ENCODE data around the gene NKD1.

The NKD1 gene

DNA sequence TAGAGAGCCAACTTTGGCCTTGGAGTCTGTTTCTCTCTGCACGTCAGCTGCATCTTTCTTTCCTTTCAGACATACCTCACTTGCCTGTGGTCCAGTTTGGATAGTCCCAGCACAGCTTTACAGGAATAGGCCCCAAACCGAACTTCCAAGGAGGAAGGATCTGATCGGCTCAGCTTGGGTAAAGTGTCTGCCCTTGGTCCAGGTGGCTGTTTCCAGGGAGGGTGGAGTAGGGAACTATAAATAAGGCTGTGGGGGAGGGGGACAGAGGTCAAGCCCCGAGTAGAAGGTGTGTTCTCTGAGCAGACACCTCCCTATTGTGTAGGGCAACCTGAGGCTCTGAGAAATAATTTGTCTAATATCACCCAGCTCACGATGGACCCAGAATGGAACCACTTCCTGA lies 29.2 kb upstream of the NKD1 start:
- intact Hi-C loops (cut with DNase I): no loop called here
- no peak for DNase-seq

DNA sequence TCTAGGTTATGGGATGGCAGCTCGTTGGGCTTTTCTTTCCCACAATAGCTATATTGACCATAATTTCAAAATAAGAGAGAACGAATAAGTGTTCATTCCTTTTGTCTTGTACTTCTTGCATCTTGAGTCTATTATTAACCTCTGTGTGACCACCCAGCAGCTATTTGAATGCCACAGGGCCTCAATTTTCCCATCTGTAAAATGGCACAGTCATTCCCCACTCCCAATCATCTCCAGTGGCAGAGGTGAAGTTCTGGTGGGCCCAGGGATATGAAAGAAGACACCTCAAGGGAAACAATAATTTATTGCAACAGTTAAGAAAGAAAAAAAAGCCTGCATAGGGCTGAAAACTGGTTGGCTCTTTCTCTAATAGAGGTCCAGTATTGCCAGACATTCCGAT lies 28.6 kb upstream of the NKD1 start:
- intact Hi-C loops (cut with DNase I): no loop called here
- no peak for DNase-seq

DNA sequence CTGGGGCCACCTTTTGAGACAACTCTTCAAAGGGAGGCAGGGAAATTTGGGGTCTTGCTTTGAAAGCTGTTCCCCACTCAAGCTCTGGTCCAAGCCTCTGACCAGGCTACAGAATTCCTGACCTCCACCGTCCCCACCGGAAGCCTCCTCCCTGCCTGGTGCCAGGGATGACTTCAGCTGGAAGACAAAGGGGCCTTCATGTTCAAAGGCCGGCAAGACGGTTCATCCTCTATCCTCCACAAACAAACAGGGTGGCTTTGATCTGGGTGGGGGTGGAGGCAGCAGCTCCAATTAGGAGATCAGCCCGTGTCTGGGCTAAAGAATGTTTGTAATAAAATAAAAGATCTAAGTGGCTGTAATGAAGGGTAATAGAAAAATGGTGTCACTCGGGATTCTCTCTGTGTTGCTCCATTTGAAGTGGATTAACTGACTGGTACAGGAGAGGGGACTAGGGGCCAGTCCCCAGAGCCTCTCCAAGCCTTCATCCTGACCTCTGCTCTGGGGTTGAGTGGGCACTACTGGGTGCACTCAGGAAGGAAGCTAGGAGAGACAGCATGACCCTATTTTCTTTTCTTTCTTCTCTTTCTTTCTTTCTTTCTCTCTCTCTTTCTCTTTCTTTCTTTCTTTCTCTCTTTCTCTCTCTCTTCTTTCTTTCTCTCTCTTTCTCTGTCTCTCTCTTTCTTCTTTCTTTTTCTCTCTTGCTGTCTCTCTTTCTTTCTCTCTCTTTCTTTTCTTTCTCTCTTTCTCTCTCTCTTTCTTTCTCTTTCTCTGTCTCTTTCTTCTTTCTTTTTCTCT lies 27.5 kb upstream of the NKD1 start:
- DNase-seq: peak in 8 of 10 donors; percentile 49 to 95 (median 74)
- intact Hi-C loops (cut with DNase I): no loop called here

DNA sequence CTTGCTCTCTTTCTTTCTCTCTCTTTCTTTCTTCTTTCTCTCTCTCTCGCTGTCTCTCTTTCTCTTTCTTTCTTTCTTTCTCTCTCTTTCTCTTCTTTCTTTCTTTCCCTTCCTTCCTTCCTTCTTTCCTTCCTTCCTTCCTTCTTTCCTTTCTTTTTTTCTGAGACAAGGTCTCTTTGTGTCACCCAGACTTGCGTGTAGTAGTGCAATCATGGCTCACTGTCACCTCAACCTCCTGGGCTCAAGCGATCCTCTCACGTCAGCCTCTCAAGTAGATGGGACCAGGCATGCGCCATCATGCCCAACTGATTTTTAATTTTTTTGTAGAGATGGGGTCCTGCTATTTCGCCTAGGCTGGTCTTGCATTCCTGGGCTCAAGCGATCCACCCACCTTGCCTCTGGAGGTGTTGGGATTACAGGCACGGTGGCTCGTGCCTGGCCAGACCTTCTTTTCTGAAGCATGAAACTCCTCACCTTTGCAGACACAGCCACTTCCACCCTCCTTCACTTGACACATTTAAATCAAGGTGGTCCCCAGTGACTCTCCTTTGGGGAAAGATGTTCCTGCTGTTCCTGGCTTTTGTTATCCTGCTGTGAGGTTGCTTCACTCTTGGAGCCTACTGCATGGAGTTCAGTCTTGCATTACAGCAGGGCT lies 26.8 kb upstream of the NKD1 start:
- DNase-seq: no peak
- intact Hi-C loops (cut with DNase I): no loop called here

DNA sequence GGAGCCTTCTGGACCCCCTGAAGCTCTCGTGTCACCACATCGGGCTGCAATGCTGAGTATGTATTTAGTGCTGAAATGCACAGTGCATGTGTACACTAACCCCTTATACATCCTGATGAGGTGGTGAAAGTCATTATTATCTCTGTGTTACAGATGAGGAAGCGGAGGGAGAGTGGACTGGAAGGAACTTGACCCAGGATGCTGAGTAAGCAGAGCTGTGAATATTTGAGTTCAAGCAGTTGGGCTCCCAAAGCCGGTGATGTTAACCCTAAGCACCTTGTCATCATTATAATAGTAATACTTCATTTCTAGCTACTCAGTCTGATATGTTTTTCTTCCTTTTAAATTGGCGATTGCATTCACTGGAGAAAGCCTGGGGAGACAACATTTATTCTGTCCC lies 25.9 kb upstream of the NKD1 start:
- no peak for DNase-seq
- intact Hi-C loops (cut with DNase I): no loop called here

DNA sequence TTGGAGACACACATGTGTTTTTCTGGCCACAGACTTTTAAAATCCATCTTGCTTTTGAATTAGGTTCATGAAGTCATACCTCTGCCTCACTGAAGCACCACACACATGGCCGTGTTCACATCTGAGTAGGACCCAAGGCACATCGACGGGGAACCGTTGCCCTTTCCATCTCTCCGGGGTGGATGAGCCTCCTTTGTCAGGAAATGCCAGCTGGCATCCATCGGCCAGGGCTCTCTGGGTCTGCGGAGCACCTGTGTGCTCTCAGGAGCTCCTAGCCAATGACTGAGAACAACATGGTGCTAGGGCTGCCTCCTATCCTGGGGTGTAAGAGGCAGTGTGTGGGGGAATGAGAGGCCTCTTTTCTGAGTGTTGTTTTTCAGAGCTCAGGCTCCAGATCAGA lies 24.5 kb upstream of the NKD1 start:
- no peak for DNase-seq
- intact Hi-C loops (cut with DNase I): no loop called here

DNA sequence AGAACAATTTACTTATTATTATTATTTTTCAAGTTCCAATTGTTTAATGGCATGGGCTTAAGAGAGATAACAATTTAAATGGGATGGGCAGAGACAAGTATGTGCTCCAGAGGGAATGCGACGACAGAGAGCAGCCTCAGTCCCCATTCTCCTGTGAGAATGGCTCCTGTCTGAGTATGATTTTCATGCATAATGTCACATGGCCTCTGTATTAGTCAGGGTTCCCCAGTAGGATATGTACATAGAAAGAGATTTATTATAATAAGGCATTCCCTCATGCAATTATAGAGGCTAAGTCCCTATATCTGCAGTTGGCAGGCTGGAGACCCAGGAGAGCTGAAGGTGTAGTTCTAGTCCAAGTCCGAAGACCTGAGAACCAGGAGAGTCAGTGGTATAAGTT lies 22.9 kb upstream of the NKD1 start:
- DNase-seq: no peak
- intact Hi-C loops (cut with DNase I): no loop called here

DNA sequence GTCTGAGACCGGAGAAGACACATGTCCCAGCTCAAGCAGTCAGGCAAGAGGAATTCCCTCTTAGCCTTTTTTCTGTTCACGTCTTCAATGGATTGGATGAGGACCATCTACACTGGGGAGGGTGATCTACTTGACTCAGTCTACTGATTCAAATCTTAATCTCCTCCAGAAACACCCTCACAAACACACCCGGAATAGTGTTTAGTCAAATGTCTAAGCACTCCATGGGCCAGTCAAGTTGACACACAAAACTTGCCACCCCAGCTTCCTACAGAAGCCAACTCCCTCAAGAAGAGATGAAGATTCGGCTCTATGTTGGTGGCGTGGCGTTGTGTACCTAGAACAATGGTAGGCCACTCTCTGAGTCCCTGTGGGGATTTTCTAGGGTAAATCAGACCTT lies 22.5 kb upstream of the NKD1 start:
- DNase-seq: no peak
- intact Hi-C loops (cut with DNase I): no loop called here

DNA sequence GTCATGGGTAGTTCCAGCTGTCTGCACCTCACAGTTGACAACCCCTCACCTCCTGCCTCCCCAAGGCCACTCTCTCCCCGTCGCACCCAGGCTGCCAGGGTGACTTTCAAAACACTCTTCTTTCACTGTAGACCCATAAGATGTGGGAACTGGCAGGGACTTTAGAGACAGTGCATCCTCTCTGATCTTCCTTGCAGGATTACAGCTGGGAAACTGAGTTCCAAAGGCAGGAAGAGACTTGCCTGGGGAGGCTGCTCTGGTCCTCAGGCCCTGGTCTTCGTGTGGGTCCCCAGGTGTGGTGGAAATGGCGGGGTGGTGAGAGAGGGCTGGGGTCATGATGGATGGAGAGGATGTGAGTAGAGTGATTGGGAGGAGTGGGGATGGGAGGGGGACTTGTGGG lies 21.9 kb upstream of the NKD1 start:
- intact Hi-C loops (cut with DNase I): no loop called here
- DNase-seq: no peak

DNA sequence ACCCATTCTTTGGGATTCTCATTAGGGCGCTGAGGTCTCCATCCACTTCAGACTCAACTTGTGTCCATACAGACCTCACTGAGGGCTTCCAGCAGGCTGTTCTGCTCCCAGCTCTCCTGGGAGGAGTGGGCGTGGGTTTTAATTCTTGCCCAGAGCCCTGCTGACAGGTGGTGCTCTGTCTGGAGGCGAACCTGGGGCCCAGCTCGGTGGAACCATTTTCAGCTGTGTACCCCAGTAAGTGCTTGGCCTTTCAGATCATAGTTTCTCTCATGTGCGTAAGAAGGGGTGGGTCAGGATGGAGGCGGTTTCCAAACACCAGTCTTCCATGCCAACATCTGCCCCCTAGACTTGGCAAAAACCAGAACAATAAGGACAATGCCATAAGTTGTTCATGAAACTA lies 21.4 kb upstream of the NKD1 start:
- intact Hi-C loops (cut with DNase I): no loop called here
- DNase-seq: no peak

DNA sequence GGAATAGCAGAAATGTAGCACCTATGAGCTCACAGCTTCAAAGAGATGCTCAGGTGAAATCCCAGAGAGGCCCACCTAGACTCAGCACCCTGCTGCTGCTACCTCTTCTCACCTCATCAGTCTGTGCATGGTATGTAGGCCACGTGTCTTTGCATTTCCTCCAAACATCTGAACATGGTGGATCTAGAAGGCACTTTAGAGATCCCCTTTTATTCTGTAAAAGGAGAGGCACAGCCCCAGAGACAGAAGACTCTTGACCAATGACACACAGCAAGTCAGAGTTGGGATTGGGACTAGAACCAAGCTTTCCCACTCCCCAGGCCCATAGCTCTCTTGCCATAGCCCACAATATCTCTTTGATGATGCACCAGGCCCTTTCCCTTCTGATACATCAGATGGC lies 19.4 kb upstream of the NKD1 start:
- DNase-seq: no peak
- intact Hi-C loops (cut with DNase I): no loop called here

DNA sequence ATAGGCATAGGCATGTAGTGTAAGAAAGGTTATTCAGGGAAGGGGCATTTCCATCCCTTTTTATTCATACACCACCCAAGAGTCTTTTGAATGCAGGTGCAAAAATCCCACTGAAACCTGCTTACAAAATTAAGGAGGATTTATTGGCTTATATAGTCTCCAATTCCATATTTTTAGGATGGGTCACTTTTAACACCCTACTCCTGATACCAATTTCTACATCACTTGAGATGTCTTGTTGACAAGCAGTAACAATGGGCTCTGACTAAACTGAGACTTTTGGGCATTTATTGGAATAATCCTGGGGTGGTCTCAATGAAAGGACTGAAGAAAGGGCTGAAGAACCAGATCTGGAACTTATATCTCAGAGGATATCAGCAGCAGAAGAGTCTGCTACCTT lies 18.9 kb upstream of the NKD1 start:
- no peak for DNase-seq
- intact Hi-C loops (cut with DNase I): no loop called here

DNA sequence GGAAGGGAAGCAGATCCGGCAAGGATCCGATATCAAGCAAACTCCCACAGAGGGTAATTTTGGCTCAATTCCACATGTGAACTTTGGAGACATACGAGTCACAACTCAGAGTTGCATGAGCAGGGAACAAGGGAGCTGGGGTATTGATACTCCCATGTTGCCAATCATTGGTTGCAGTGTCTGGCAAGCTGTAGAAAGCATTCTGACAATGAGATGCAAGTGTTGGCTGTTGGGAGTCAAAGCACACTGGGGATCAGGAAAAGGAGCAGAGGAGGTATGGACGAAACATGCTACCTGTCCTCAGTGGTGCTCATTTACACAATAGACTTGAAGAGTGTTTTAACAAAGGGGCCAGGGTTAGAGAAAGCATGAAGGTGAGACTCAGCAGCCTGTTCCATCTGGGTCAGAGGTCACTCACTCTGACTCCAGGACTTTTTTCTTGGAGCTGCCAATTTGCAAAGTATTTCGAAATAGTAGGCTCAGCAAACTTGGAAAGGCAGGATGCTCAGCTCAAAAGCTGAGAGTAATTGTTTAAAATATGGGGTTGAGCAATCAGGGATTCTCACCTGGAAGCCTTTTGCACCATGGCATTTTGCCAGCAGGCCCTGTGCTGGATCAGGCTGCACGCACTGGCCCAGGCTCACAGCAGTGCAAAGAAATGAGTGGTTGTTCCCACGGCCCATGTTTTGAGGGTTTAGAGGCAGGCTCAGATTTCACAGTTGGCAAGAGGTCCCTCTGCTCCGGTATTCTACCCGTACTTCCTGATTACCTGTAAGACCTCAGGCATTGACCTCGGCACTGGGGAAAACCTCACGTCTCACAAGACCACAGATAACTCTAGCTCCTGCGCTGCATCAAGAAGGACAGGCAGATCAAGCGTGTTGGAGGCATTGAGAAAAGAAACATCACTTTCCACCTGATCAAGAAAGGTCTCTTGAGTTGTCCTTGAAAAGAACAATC lies 17.6 kb upstream of the NKD1 start:
- DNase-seq: no peak
- intact Hi-C loops (cut with DNase I): no loop called here

DNA sequence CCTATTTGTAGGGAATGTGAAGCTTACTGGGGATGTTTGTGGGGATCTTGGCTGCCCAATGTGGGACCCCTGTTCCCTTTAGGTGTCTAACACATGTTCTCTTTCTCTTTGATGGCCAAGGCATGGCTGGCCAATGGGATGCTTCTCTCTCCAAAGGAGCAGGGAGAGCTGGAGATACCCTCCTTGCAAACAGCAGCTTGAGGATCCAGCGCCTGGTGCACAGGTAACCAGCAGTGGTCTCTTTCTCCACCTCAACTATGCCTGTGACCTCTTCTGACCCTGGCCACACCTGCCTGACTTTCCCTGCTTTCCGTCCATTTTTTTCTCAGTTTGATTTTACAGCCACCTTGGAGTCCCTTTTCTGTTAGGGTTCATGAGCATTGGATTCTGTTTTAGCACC lies 16.8 kb upstream of the NKD1 start:
- DNase-seq: no peak
- intact Hi-C loops (cut with DNase I): no loop called here

DNA sequence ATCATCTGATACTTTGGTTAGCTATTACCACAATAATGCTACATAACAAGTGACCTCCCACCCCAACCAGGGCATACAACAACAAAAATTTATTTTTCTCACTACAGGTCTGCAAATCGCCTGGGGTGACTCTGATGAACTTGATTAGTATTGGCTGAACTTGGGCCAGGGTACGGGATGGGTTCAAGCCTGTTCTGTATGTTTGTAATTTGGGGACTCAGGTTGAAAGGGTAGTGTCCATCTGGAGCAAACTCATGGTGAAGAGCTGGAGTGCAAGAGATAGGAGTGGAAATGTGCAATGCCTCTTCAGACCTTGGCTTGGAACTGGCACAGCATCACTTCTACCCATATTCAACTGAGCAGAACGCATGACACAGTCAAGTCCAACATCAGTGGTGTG lies 16.3 kb upstream of the NKD1 start:
- no peak for DNase-seq
- intact Hi-C loops (cut with DNase I): no loop called here

DNA sequence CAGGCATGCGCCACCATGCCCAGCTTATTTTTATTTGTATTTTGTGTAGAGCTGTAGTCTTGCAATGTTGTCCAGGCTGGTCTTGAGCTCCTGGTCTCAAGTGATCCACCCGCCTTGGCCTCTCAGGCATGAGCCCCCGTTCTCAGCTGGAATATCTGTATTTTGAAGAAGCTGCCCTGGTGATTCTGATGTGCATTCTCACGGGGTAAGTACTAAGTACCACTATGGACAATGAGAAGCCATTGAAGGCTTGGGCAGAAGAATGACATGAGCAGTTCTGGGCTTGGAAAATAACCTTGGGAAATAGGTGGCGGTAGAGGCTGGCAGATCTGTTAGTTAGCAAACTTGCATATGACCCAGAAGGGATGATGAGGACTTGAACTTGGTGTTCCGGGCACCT lies 15.6 kb upstream of the NKD1 start:
- no peak for DNase-seq
- intact Hi-C loops (cut with DNase I): no loop called here

DNA sequence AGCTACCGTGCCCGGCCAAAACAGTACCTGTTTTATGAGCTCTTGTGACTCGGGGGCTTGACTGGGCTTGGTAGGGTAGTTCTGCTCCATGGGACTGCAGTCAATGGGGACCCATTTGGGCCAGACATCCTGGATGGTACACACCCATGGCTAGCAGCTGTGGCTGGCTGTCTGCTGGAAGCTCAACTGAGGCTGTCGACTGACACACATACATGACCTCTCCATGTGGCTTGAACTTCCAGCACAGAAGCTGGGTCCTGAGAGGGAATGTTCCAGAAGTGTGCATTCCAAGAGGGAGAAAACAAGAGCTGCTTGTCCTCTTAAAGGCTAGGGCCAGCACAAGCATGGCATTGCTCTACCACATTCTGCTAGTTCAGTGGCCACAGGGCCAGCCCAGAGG lies 14.9 kb upstream of the NKD1 start:
- DNase-seq: no peak
- intact Hi-C loops (cut with DNase I): no loop called here

DNA sequence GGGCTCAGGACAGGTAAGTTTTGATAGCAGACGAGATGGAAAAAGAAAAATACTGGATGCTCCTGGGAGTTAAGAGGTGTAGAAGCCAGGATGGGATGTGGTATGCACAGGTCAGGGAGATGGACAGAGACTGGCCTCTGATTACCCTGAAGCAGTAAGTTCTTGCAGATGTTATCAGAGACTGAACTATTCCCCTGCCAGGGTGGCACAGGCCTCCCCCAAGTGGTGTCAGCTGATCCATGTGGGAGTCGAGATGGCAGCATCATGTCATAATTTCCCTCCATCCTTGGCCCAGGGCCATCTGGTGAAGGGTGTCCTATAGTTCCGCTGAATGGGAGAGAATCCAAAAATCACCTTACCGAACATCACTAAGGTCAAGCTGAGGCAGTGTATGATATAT lies 14.1 kb upstream of the NKD1 start:
- intact Hi-C loops (cut with DNase I): no loop called here
- DNase-seq: no peak

DNA sequence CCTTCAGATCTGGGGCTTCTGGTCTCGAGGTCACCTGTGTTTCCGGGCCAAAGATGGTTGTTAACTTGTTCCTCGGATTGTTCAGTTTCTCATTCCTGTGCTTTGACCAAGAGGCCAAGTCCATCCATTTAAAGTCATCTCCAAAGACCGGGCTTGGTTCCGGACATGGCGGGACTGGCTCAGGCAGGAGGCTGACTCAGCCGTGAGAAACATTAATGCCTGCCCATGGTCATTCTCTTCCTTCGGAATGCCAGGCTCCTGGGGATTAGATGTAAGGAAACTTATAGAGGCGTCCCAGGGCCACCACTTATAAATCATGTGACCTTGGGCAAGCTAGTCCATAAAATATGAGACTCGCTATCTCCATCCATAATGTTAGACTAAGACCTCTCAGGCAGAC lies 13.6 kb upstream of the NKD1 start:
- intact Hi-C loops (cut with DNase I): no loop called here
- DNase-seq: no peak

DNA sequence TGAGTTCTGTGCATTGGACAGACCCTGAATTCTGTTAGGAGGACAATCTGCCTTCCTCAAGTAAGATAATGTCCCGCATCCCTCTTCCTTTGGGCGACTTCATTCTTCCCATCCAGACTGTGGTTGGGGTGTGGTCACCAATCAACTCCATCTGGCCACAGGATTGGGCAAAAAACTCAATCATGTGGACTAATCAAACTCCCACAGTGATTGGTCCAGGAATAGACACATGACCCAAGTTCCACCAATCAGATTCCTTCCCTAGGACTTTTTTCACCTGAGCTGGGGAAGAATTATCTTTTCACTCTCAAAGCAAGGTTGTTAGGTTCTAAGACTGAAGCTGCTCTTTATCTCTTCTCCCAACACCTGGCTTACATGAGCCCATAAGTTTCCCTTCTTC lies 13.2 kb upstream of the NKD1 start:
- intact Hi-C loops (cut with DNase I): no loop called here
- DNase-seq: no peak

DNA sequence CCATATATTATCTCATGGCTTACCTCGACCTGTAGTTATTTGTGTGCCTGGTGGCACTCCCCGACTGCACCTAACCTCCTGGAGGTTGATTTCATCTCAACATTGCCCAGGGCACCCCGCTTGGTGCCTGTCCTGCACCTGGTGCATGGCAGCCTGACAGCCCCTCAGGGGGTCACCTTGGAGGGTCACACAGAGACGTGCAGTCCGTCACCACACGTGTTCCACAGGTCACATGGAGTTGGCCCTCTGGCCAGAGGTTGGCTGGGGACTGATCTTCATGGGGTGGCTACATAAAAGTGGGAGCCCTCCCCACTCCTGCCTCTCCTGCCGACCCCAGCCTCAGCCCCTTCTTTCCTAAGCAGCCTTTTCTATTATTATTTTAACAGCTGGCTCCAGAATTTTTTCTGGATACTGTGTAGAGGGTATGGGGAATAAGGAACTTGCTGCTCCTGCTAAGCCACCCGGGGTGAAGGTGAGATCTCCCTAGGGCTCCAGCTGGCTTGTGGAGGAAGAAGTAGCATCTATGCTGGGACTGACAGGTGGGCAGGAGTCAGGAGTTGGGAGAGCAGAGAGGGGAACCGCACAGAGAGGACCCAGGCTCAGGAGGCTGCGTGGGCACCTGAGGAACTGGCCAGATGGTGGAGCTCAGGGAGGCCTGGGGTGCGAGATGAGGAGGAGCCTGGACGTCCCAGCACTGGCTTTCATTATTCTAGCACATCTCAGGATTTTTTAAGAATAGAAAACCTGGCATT lies 12.5 kb upstream of the NKD1 start:
- DNase-seq: no peak
- intact Hi-C loops (cut with DNase I): no loop called here
